ENCODE measurements around the gene RPS29. TPM values are rescaled to one million over a fixed set of nuclear protein-coding genes. Genes with fewer than 3 reads are reported as not detected.

RPS29 gene
- total and polyA plus RNA-seq, 10 of the 15 experiments (the other 5 are each of a cell fraction or from before 2014, with no cell fraction given) = 2,685 to 10,815 (median 4,359) TPM

GRCh38 chr14:49538852-49539251 lies 47.3 kb downstream of the RPS29 start:
- FAIRE-seq (no peak), ATAC-seq (no peak), DNase-seq (ENCODE audit: low read depth, low spot score) (no peak)
- H3K79me2 ChIP-seq (ENCODE audit: control insufficient read depth, insufficient read depth, low read length) = no peaks in the 10 kb centered on the region
- ChIA-PET POLR2A (no interaction called here), RAD21 (ENCODE audit: unreplicated experiment) (no interaction called here), CTCF (interaction anchor here (1.8 kb wide), 1 partner anchor 12 kb away, joined by 4 read pairs; no protein-coding TSS in a partner anchor), SMC1A (ENCODE audit: uncharacterized antibody, unreplicated experiment) (interaction anchor here (0.7 to 1.2 kb wide), 2 partner anchors 10 to 51 kb away, joined by 3 to 4 read pairs; no protein-coding TSS in a partner anchor)
- TF ChIP-seq HDGF (IDR thresholded peaks at IDR 0.05) = no peak
- H3K27me3 ChIP-seq (replicated peaks in 1 of 2; ENCODE audit: control insufficient read depth in 2 of 2, insufficient read depth in 2 of 2, low read length in 1 of 2) = no peaks in the 10 kb centered on the region
- no TSS peak for BruUV-seq (replicated peaks)
- H3K4me1 ChIP-seq (ENCODE audit: control insufficient read depth, insufficient read depth, low read length) = no peaks in the 10 kb centered on the region
- WGBS (ENCODE audit: insufficient coverage, insufficient replicate concordance, low lambda C conversion rate, missing lambda C conversion rate) = 66% methylated on average over 4 of the region's 4 CpGs
- in situ Hi-C loops (cut with MboI) (no loop called here), intact Hi-C loops (cut with micrococcal nuclease; ENCODE audit: unreplicated experiment) (no loop called here)
- H3K4me3 ChIP-seq = no peak overlapping the region
- H3K9me3 ChIP-seq (replicated peaks; ENCODE audit: control insufficient read depth, insufficient read depth, low read length) = peaks cover 1% of the 10 kb centered on the region; the same call in 1 of the 3 replicates
- no peak overlapping the region for H3K27ac ChIP-seq (ENCODE audit: control insufficient read depth, insufficient read depth)
- H3K4me2 ChIP-seq (ENCODE audit: control insufficient read depth, insufficient read depth) = no peak overlapping the region
- H4K20me1 ChIP-seq (ENCODE audit: control insufficient read depth, insufficient read depth) = no peaks in the 10 kb centered on the region
- no peak overlapping the region for H2AFZ ChIP-seq (ENCODE audit: control insufficient read depth, low read depth, low read length)
- no peaks in the 10 kb centered on the region for H3K36me3 ChIP-seq (ENCODE audit: control insufficient read depth in 2 of 2, insufficient read depth in 2 of 2, low read length in 1 of 2)
- no peak overlapping the region for H3K9ac ChIP-seq (ENCODE audit: control insufficient read depth, insufficient read depth, low read length)

Small RNA genes lying within 50 kb of the gene (small RNA-seq; reads per million reads assigned to genes)
- not detected for gene AL139099.3
- not detected for gene AL139099.4
- gene RF00019 = not detected
- not detected for gene RNA5SP384

Other genes with a start within 250 kb of the RPS29 start
- 54.0 and 66.4 TPM in 2 replicates for gene LRR1, start 12.6 kb upstream of the RPS29 start, total RNA-seq (2014; rRNA removed)
- 47.9 and 52.3 TPM in 2 replicates for gene LRR1, start 12.6 kb upstream of the RPS29 start, total RNA-seq (2014; rRNA removed; fragmentation: Illumina TruSeq; extraction: Trizol)
- 46.7 and 48.9 TPM in 2 replicates for gene LRR1, start 12.6 kb upstream of the RPS29 start, total RNA-seq (2021)
- gene LRR1, start 12.6 kb upstream of the RPS29 start, polyA plus RNA-seq (2011; rRNA removed) = 36.9 and 50.7 TPM in 2 replicates
- 41.2 and 50.3 TPM in 2 replicates for gene LRR1, start 12.6 kb upstream of the RPS29 start, polyA plus RNA-seq (2014; fragmentation: Illumina TruSeq; extraction: Trizol)
- 100 to 1,000 TPM in 1 of 2 experiments, 10 to 100 TPM in 1; 63.9 to 110 TPM for gene LRR1, start 12.6 kb upstream of the RPS29 start, polyA plus RNA-seq (2014; fragmentation: Nextera tagmentation; extraction: Ambion mirVana)
- gene LRR1, start 12.6 kb upstream of the RPS29 start, polyA plus RNA-seq (2014; rRNA removed) = 42.8 and 45.3 TPM in 2 replicates
- gene LRR1, start 12.6 kb upstream of the RPS29 start, polyA plus RNA-seq (2016; fragmentation: Nextera tagmentation; extraction: Ambion mirVana) = 10 to 100 TPM; 86.0 to 86.7 TPM
- 260 and 320 TPM in 2 replicates for gene RPL36AL, start 34.2 kb upstream of the RPS29 start, total RNA-seq (2014; rRNA removed)
- 549 and 554 TPM in 2 replicates for gene RPL36AL, start 34.2 kb upstream of the RPS29 start, total RNA-seq (2014; rRNA removed; fragmentation: Illumina TruSeq; extraction: Trizol)
- gene RPL36AL, start 34.2 kb upstream of the RPS29 start, total RNA-seq (2021) = 222 and 226 TPM in 2 replicates
- 230 and 328 TPM in 2 replicates for gene RPL36AL, start 34.2 kb upstream of the RPS29 start, polyA plus RNA-seq (2011; rRNA removed)
- gene RPL36AL, start 34.2 kb upstream of the RPS29 start, polyA plus RNA-seq (2014; fragmentation: Illumina TruSeq; extraction: Trizol) = 618 and 667 TPM in 2 replicates
- gene RPL36AL, start 34.2 kb upstream of the RPS29 start, polyA plus RNA-seq (2014; fragmentation: Nextera tagmentation; extraction: Ambion mirVana) = 1,000 to 10,000 TPM; 1,365 to 1,379 TPM
- 397 and 441 TPM in 2 replicates for gene RPL36AL, start 34.2 kb upstream of the RPS29 start, polyA plus RNA-seq (2014; rRNA removed)
- gene RPL36AL, start 34.2 kb upstream of the RPS29 start, polyA plus RNA-seq (2016; fragmentation: Nextera tagmentation; extraction: Ambion mirVana) = 100 to 1,000 TPM; 541 to 571 TPM
- gene MGAT2, start 34.4 kb upstream of the RPS29 start, total RNA-seq (2014; rRNA removed) = 51.8 and 57.9 TPM in 2 replicates
- gene MGAT2, start 34.4 kb upstream of the RPS29 start, total RNA-seq (2014; rRNA removed; fragmentation: Illumina TruSeq; extraction: Trizol) = 38.5 and 38.6 TPM in 2 replicates
- 47.9 and 49.5 TPM in 2 replicates for gene MGAT2, start 34.4 kb upstream of the RPS29 start, total RNA-seq (2021)
- gene MGAT2, start 34.4 kb upstream of the RPS29 start, polyA plus RNA-seq (2011; rRNA removed) = 26.6 and 35.3 TPM in 2 replicates
- 38.0 and 45.9 TPM in 2 replicates for gene MGAT2, start 34.4 kb upstream of the RPS29 start, polyA plus RNA-seq (2014; fragmentation: Illumina TruSeq; extraction: Trizol)
- gene MGAT2, start 34.4 kb upstream of the RPS29 start, polyA plus RNA-seq (2014; fragmentation: Nextera tagmentation; extraction: Ambion mirVana) = under 1 TPM in 1 of 2 experiments, not detected in 1; 0.03 TPM
- 32.9 and 34.7 TPM in 2 replicates for gene MGAT2, start 34.4 kb upstream of the RPS29 start, polyA plus RNA-seq (2014; rRNA removed)
- gene MGAT2, start 34.4 kb upstream of the RPS29 start, polyA plus RNA-seq (2016; fragmentation: Nextera tagmentation; extraction: Ambion mirVana) = 10 to 100 TPM; 38.0 to 39.3 TPM
- 12.6 and 14.0 TPM in 2 replicates for gene DNAAF2, start 48.9 kb upstream of the RPS29 start, total RNA-seq (2014; rRNA removed)
- 8.7 and 9.9 TPM in 2 replicates for gene DNAAF2, start 48.9 kb upstream of the RPS29 start, total RNA-seq (2014; rRNA removed; fragmentation: Illumina TruSeq; extraction: Trizol)
- 10.5 and 12.0 TPM in 2 replicates for gene DNAAF2, start 48.9 kb upstream of the RPS29 start, total RNA-seq (2021)
- 9.0 and 13.3 TPM in 2 replicates for gene DNAAF2, start 48.9 kb upstream of the RPS29 start, polyA plus RNA-seq (2011; rRNA removed)
- 10.3 and 12.4 TPM in 2 replicates for gene DNAAF2, start 48.9 kb upstream of the RPS29 start, polyA plus RNA-seq (2014; fragmentation: Illumina TruSeq; extraction: Trizol)
- gene DNAAF2, start 48.9 kb upstream of the RPS29 start, polyA plus RNA-seq (2014; fragmentation: Nextera tagmentation; extraction: Ambion mirVana) = 1 to 10 TPM; 5.7 to 6.1 TPM
- 10.7 and 11.4 TPM in 2 replicates for gene DNAAF2, start 48.9 kb upstream of the RPS29 start, polyA plus RNA-seq (2014; rRNA removed)
- 10 to 100 TPM; 21.2 to 24.7 TPM for gene DNAAF2, start 48.9 kb upstream of the RPS29 start, polyA plus RNA-seq (2016; fragmentation: Nextera tagmentation; extraction: Ambion mirVana)
- gene POLE2, start 101.8 kb upstream of the RPS29 start, total RNA-seq (2014; rRNA removed) = 37.6 and 39.3 TPM in 2 replicates
- 34.6 and 38.6 TPM in 2 replicates for gene POLE2, start 101.8 kb upstream of the RPS29 start, total RNA-seq (2014; rRNA removed; fragmentation: Illumina TruSeq; extraction: Trizol)
- gene POLE2, start 101.8 kb upstream of the RPS29 start, total RNA-seq (2021) = 19.5 and 22.0 TPM in 2 replicates
- gene POLE2, start 101.8 kb upstream of the RPS29 start, polyA plus RNA-seq (2011; rRNA removed) = 36.5 and 41.9 TPM in 2 replicates
- 45.6 and 53.7 TPM in 2 replicates for gene POLE2, start 101.8 kb upstream of the RPS29 start, polyA plus RNA-seq (2014; fragmentation: Illumina TruSeq; extraction: Trizol)
- gene POLE2, start 101.8 kb upstream of the RPS29 start, polyA plus RNA-seq (2014; fragmentation: Nextera tagmentation; extraction: Ambion mirVana) = 10 to 100 TPM; 32.1 to 39.0 TPM
- gene POLE2, start 101.8 kb upstream of the RPS29 start, polyA plus RNA-seq (2014; rRNA removed) = 27.2 and 31.7 TPM in 2 replicates
- 10 to 100 TPM; 41.1 to 43.8 TPM for gene POLE2, start 101.8 kb upstream of the RPS29 start, polyA plus RNA-seq (2016; fragmentation: Nextera tagmentation; extraction: Ambion mirVana)
- gene KLHDC1, start 106.7 kb upstream of the RPS29 start, total RNA-seq (2014; rRNA removed) = 0.34 and 0.65 TPM in 2 replicates
- 0.83 and 0.98 TPM in 2 replicates for gene KLHDC1, start 106.7 kb upstream of the RPS29 start, total RNA-seq (2014; rRNA removed; fragmentation: Illumina TruSeq; extraction: Trizol)
- 0.72 and 0.87 TPM in 2 replicates for gene KLHDC1, start 106.7 kb upstream of the RPS29 start, total RNA-seq (2021)
- 0.37 and 0.71 TPM in 2 replicates for gene KLHDC1, start 106.7 kb upstream of the RPS29 start, polyA plus RNA-seq (2011; rRNA removed)
- 0.76 and 1.5 TPM in 2 replicates for gene KLHDC1, start 106.7 kb upstream of the RPS29 start, polyA plus RNA-seq (2014; fragmentation: Illumina TruSeq; extraction: Trizol)
- under 1 TPM; 0.22 to 0.35 TPM for gene KLHDC1, start 106.7 kb upstream of the RPS29 start, polyA plus RNA-seq (2014; fragmentation: Nextera tagmentation; extraction: Ambion mirVana)
- 0.50 and 0.61 TPM in 2 replicates for gene KLHDC1, start 106.7 kb upstream of the RPS29 start, polyA plus RNA-seq (2014; rRNA removed)
- gene KLHDC1, start 106.7 kb upstream of the RPS29 start, polyA plus RNA-seq (2016; fragmentation: Nextera tagmentation; extraction: Ambion mirVana) = under 1 TPM; 0.59 to 0.74 TPM
- 43.9 and 45.0 TPM in 2 replicates for gene KLHDC2, start 181.8 kb upstream of the RPS29 start, total RNA-seq (2014; rRNA removed)
- gene KLHDC2, start 181.8 kb upstream of the RPS29 start, total RNA-seq (2014; rRNA removed; fragmentation: Illumina TruSeq; extraction: Trizol) = 23.9 and 25.0 TPM in 2 replicates
- gene KLHDC2, start 181.8 kb upstream of the RPS29 start, total RNA-seq (2021) = 20.5 and 21.8 TPM in 2 replicates
- gene KLHDC2, start 181.8 kb upstream of the RPS29 start, polyA plus RNA-seq (2011; rRNA removed) = 26.5 and 34.3 TPM in 2 replicates
- gene KLHDC2, start 181.8 kb upstream of the RPS29 start, polyA plus RNA-seq (2014; fragmentation: Illumina TruSeq; extraction: Trizol) = 18.0 and 24.5 TPM in 2 replicates
- 10 to 100 TPM in 1 of 2 experiments, 1 to 10 TPM in 1; 6.0 to 13.3 TPM for gene KLHDC2, start 181.8 kb upstream of the RPS29 start, polyA plus RNA-seq (2014; fragmentation: Nextera tagmentation; extraction: Ambion mirVana)
- gene KLHDC2, start 181.8 kb upstream of the RPS29 start, polyA plus RNA-seq (2014; rRNA removed) = 20.7 and 22.4 TPM in 2 replicates
- gene KLHDC2, start 181.8 kb upstream of the RPS29 start, polyA plus RNA-seq (2016; fragmentation: Nextera tagmentation; extraction: Ambion mirVana) = 10 to 100 TPM; 41.2 to 44.0 TPM

All from GM12878 (cell line).